GM18505 (cell line): ENCODE measurements around the gene TTLL10.

Experiments used
- ATAC-seq: cut with Tn5 transposase; IDR thresholded peaks from one replicate; pipeline ENCODE4 v1.9.1; 2021; ENCODE audit not compliant: unreplicated experiment
- POLR2A ChIP-seq: IDR thresholded peaks from 4 replicates; pipeline ENCODE4 v1.6.1; 2011; ENCODE audit warnings: borderline replicate concordance; ENCODE audit not compliant: insufficient read depth, insufficient read length; ENCODE audit errors: extremely low read depth

TTLL10 gene

DNA sequence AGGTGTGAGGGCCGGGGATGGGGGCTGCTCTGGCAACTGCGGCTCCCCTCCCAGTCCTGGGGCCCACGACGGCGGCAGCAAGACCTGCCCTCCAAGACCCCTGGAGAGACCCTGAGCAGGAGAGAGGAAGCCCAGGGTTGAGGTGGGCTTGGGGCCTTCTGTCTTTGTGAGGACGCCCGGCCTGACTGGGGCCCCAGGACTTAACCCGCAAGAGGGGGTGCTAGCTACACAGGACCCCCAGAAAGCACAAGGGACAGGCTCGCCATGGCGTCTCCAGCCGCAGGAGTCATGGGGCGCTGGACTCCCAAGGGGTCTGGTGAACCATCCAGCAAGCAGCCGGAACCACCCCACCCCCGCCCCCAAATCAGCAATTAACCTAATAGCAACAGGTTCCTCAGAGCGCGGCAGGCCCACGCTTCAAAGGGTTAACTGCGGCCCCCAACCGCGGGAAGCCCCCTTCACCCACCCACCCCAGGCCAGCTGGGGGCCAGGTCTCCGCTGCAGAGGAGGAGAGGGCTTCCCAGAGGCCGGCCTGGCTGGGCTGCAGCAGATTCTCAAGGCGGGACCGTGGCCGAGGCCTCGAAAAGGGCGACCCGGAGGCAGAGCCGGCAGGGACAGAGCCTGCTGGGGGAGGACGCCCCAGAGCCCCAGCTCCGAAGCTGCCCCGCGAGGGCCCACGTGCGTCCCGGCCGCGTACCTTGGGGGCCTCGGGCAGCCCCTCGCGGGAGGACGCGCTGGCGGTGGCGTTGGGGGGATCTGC lies 72.3 kb downstream of the TTLL10 start:
- no peak for ATAC-seq

GRCh38 chr1:1246577-1247340 lies 73.1 kb downstream of the TTLL10 start, which contains the start of gene C1QTNF12:
C1QTNF12 (minus strand) TSS chr1:1246722; CDS start chr1:1246690, 32 bp downstream.
- no peak for ATAC-seq
- no peak for TF ChIP-seq POLR2A

More for the DNA sequence above, 72.3 kb downstream of the TTLL10 start:
- TF ChIP-seq POLR2A, result no peak

- no peak for ATAC-seq
- no peak for TF ChIP-seq POLR2A
Measured at GRCh38 chr1:1247341-1247913, 73.7 kb downstream of the TTLL10 start.
